Glomerular visceral epithelial cell (primary cell): ENCODE data around the gene PTGR1.
"Not testable (repeated sequence)": the region's sequence is repeated elsewhere in the genome, so short reads cannot be mapped to it uniquely, and the experiment has no call there.

Experiments used
- DNase-seq: peaks from one replicate; pipeline ENCODE4 v3.0.0-alpha.2; 2016; ENCODE audit errors: extremely low spot score

PTGR1 gene

GRCh38 chr9:111599092-111599954 is at the start of gene PTGR1:
TSS of gene PTGR1 (minus strand) at chr9:111599647. CDS start at chr9:111597422, 2,225 bp downstream.
- DNase-seq, result peak; percentile 85

- no peak for DNase-seq
Measured at GRCh38 chr9:111649016-111649415, 49.6 kb upstream of the PTGR1 start.

GRCh38 chr9:111648066-111648465 is 48.6 kb upstream of the PTGR1 start:
- no peak for DNase-seq

GRCh38 chr9:111646417-111646816 is 47.0 kb upstream of the PTGR1 start:
- DNase-seq, result no peak

GRCh38 chr9:111645806-111646205 is 46.4 kb upstream of the PTGR1 start:
- no peak for DNase-seq

GRCh38 chr9:111644195-111644772 is 44.8 kb upstream of the PTGR1 start:
- no peak for DNase-seq

- no peak for DNase-seq
Measured at GRCh38 chr9:111637421-111637950, 38.0 kb upstream of the PTGR1 start.

GRCh38 chr9:111634860-111635259 is 35.4 kb upstream of the PTGR1 start:
- DNase-seq, result no peak

GRCh38 chr9:111633389-111633736 is 33.9 kb upstream of the PTGR1 start:
- DNase-seq, result no peak

- no peak for DNase-seq
Measured at GRCh38 chr9:111632695-111633388, 33.4 kb upstream of the PTGR1 start.

GRCh38 chr9:111632060-111632459 is 32.6 kb upstream of the PTGR1 start:
- DNase-seq, result no peak

- peak; percentile 99 for DNase-seq
Measured at GRCh38 chr9:111631214-111631971, 31.9 kb upstream of the PTGR1 start, which contains the start of gene DNAJC25. TSS of gene DNAJC25 (plus strand) at chr9:111631334. CDS start at chr9:111631408, 74 bp downstream.

- no peak for DNase-seq
Measured at GRCh38 chr9:111630964-111631213, 31.4 kb upstream of the PTGR1 start.

- DNase-seq, result no peak
Measured at GRCh38 chr9:111630182-111630963, 30.9 kb upstream of the PTGR1 start.

- DNase-seq, result no peak
Measured at GRCh38 chr9:111628411-111628810, 29.0 kb upstream of the PTGR1 start.

- DNase-seq, result no peak
Measured at GRCh38 chr9:111627260-111627963, 28.0 kb upstream of the PTGR1 start.

- DNase-seq, result peak; percentile 70
Measured at GRCh38 chr9:111622626-111623025, 23.2 kb upstream of the PTGR1 start.

- DNase-seq, result peak; percentile 41
Measured at GRCh38 chr9:111621895-111622480, 22.5 kb upstream of the PTGR1 start.

GRCh38 chr9:111617349-111617748 is 17.9 kb upstream of the PTGR1 start:
- DNase-seq, result not testable (repeated sequence)

- no peak for DNase-seq
Measured at GRCh38 chr9:111615928-111616327, 16.5 kb upstream of the PTGR1 start.
